Hematopoietic multipotent progenitor cell treated with erythropoietin and hydrocortisone succinate and interleukin-3 and kit ligand, for 8 days (in vitro differentiated cells): ENCODE measurements around the gene MYT1.

Experiments
- DNase-seq: peaks from one replicate; pipeline ENCODE4 v3.0.0-alpha.2; 2015

The MYT1 gene

DNA sequence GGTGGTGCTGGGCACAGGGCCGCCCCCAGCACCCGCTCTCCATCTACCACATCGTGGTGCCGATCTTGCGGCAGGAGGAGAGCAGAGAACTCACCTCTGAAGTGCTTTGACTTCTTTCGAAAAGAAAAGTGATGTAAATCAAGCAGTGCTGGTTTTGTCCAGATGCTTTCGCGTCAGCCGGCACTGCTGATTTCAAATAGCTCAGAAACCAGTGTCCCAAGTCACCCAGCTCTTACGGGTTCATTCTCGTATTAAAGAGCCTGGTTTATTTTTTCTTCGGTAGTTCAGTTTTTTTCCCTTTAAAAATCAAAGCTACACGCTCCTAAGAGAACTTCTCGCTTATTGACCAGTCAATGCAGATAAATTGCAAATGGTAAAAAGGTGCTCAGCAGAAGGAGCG lies 32.1 kb downstream of the MYT1 start:
- no peak for DNase-seq

- no peak for DNase-seq
Observed at GRCh38 chr20:64196847-64197306, 32.6 kb downstream of the MYT1 start.

- no peak for DNase-seq
Observed at GRCh38 chr20:64198347-64198746, 34.1 kb downstream of the MYT1 start.

- DNase-seq = no peak
Observed at GRCh38 chr20:64199395-64199794, 35.1 kb downstream of the MYT1 start.

- DNase-seq = no peak
Observed at GRCh38 chr20:64200740-64201139, 36.5 kb downstream of the MYT1 start.

DNA sequence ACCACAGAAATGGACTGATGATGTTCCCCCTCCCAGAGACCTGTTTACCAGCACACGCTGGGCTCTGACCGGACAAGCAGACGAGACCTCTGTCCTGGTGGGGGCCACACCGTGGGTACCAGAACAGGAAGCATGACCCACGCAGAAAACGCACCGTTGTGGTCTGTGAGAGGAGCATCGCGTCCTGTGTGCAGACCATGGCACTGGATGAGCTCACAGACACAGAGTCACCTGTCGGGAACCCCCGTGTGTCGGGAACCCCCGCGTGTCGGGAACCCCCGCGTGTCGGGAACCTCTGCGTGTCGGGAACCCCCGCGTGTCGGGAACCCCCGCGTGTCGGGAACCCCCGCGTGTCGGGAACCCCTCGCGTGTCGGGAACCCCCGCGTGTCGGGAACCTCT lies 37.4 kb downstream of the MYT1 start:
- no peak for DNase-seq

- DNase-seq = no peak
Observed at GRCh38 chr20:64203037-64203777, 39.0 kb downstream of the MYT1 start.

GRCh38 chr20:64205611-64206026 lies 41.4 kb downstream of the MYT1 start:
- no peak for DNase-seq

DNA sequence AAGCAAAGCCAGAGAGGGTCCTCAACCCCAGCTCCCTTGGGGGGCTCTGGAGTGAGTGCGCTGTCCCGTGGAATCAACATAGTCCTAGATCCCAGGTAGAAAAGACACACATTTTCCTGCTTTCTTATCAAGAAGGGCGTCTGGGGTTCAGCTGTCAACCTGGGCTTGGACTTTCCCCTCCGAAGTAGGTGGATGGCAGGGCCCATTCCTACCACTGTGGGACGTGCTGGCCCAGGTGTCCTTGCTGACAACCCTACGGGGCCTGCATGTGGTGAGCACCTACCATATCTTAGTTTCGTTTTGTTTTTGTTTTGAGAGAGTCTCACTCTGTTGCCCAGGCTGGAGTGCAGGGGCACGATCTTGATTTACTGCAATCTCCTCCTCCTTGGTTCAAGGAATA lies 42.4 kb downstream of the MYT1 start:
- no peak for DNase-seq

DNA sequence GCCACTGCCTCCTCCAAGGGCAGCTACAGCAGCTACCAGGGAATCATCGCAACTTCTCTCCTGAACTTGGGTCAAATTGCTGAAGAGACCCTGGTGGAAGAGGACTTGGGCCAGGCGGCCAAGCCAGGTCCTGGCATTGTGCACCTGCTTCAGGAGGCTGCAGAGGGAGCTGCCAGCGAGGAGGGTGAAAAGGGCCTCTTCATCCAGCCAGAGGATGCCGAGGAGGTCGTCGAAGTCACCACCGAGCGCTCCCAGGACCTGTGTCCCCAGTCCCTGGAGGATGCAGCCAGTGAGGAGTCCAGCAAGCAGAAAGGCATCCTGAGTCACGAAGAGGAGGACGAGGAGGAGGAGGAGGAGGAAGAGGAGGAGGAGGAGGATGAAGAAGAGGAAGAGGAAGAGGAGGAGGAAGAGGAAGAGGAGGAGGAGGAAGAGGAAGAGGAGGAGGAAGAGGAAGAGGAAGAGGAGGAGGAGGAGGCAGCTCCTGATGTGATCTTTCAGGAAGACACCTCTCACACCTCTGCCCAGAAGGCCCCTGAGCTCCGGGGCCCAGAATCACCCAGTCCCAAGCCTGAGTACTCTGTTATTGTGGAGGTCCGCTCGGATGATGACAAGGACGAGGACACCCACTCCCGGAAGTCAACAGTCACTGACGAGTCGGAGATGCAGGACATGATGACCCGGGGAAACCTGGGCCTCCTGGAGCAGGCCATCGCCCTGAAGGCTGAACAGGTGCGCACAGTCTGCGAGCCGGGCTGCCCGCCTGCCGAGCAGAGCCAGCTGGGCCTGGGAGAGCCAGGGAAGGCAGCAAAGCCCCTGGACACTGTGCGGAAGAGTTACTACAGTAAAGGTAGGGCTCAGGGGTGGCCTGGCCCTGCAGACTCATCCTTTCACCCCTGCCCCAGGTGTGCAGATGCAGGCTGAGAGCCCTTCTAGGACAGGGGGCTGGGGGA lies 43.7 kb downstream of the MYT1 start:
- no peak for DNase-seq

GRCh38 chr20:64209148-64209547 lies 44.9 kb downstream of the MYT1 start:
- DNase-seq = no peak

GRCh38 chr20:64210656-64211369 lies 46.6 kb downstream of the MYT1 start:
- DNase-seq = no peak

DNA sequence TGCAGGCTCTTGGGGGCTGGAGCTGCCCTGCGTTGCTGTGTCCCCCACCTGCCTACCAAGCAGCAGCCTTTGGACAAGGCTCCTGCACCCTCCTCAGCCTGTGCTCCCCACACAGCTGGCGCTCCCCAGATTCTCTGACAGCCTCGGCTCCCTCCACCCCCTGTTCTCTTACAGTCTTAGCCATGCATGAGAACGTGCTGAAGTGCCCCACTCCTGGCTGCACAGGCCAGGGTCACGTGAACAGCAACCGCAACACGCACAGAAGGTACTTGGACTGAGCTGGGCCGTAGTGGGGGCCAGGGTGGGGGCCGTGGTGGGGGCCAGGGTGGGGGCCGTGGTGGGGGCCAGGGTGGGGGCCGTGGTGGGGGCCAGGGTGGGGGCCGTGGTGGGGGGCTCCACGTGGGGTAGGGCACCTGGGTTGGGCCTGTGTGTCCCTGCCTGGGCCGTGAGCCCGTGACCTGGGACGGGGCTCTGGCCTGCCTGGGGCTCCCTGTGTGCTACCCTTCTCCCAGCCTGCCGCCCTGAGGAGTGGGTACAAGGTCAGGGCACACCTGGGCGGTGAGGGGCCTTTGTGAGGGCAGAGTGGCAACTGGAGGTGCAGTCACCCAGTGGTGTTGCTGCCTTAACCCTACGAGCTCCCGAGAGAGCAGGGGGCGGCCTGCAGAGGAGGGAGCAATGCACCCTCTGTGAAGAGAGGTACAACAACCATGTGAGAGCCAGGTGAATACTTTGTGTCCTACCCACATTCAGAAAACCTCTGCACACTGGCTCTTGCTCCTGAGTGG lies 47.8 kb downstream of the MYT1 start:
- no peak for DNase-seq

DNA sequence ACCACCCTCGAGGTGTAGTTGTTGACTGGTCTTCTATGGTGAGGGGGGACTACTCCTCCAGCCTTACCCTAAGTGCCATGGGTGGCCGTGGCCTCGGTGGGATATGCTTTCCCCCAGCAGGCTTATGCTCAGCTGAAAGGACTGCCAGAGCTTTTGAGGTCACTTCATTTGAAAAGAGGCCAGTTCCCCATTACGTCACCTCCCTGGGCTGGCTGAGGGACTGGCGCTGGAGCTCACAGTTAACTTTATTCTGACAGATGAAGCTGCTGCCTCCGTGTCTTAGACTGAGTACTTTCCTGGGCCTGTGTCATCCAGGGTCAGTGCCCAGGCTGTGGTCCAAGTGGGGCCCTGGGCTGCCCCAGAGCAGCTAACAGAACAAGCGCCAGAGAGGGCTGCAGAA lies 48.5 kb downstream of the MYT1 start:
- DNase-seq = no peak

DNA sequence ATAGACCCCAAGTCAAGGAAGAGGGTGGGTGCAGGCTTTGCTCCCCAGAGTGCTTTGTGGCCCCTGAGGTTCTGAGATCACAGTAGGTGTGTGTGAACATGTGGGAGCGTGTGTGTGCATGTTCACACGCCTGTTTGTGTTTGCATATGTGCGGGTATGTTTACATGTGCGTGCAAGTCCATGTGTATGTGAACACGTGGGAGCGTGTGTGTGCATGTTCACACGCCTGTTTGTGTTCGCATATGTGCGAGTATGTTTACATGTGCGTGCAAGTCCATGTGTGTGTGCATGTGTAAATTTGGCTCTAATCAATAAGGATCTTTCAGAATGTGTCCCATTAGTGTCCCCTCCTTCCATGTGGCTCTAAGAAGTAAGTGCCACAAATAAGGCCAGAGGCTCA lies 49.9 kb downstream of the MYT1 start:
- no peak for DNase-seq

DNA sequence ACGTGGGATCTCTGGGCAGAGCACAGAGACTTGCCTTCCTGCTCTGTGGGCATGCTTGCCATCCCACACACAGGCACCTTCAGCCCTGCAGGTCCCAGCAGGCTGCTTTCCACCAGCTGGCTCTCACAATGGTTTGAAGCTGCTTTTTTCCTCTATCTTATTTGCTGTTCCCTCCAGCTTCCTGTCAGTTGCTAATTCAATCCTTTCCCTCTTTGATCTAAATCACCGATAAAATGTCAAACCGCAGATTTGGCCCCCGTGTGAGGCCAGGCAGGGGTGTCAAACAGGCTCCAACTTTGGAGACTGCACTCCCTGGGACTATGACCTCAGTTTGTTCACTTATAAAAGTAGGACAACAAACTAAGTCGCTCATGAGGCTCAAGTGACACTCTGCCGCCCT lies 50.7 kb downstream of the MYT1 start:
- DNase-seq = no peak

GRCh38 chr20:64216036-64216435 lies 51.8 kb downstream of the MYT1 start:
- DNase-seq = no peak

GRCh38 chr20:64216910-64217309 lies 52.7 kb downstream of the MYT1 start:
- no peak for DNase-seq

DNA sequence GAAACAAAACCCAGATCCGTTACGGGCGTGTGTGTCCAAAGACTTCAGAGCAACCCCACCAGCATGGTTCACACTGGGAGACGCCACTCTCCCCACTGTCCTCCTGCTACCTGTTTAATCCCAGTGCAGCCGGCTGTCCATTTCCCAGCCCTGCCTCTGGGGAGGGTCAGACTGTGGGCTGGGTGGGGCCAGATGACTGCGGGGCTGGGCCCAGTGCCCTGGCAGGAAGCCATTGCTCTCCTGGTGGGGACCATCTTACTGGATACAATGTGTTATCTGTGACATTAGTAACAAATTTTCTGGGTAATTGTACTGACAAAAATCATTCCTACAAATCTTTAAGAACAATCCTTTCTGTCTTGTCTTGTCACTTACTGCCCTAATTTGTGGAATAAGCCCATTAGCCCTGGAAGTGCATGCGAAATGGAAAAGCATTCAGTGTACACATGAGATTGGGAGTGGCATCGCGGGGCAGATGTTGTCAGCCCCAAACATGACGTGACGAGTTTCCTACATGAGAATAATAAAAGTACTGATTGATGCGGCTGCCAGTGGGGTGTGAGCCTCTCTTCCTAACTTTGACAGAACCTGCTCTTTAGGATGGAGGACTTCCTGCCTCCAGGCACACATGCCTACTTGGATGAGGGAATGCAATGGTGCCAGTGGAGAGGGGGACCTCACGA lies 53.4 kb downstream of the MYT1 start:
- DNase-seq = peak; percentile 31

GRCh38 chr20:64219202-64219601 lies 55.0 kb downstream of the MYT1 start:
- DNase-seq = no peak

DNA sequence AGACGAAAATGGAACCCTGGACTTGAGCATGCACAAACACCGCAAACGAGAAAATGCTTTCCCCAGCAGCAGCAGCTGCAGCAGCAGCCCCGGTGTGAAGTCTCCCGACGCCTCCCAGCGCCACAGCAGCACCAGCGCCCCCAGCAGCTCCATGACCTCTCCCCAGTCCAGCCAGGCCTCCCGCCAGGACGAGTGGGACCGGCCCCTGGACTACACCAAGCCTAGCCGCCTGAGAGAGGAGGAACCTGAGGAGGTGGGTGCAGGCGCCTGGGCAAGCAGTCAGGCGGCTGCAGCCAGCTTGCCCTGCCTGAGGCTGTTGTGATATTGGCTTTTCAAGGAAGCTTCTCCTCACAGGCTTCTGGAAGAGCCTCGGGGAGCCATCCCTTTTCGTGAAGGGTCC lies 55.5 kb downstream of the MYT1 start:
- no peak for DNase-seq

DNA sequence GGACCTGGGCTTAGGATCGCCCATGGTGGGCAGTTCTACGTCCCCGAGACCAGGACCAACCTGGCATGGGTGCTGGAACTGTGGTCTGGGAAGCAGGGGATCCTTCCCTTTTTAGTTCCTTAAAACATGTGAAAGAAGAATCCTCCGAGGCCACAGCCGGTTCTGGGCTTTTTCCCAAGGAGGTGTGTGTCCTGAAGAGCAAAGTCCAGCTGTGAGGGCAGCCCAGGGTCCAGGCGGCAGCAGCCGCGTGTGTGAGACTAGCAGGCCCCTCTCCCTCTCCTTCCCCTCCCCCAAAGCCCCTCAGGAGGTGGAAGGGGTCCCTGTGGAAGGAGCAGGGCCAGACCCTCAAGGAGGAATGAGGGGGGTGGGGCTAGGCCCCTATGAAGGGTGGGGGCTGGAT lies 56.2 kb downstream of the MYT1 start:
- DNase-seq = no peak
